SK-N-SH treated with all-trans-retinoic acid at 6 μM for 48 hours (cell line): ENCODE results near the gene PTCD1.

Source experiments
- ATAC-seq: fragments of 200-7000 bp; cut with Tn5 transposase; 3 replicates; pipeline ENCODE4 v1.9.1; 2020; ENCODE audit warnings: mild to moderate bottlenecking, moderate library complexity
- ARNTL ChIP-seq: fragments of 450-650 bp; formaldehyde crosslinking; IDR thresholded peaks from 2 replicates; pipeline ENCODE4 v1.5.0; 2020; ENCODE audit warnings: low read depth, mild to moderate bottlenecking, moderate library complexity, borderline replicate concordance
- CSDC2 ChIP-seq: fragments of 250-450 bp; sonication (Bioruptor Pico); IDR thresholded peaks from 2 replicates; pipeline ENCODE4 v1.5.0; 2020; ENCODE audit warnings: mild to moderate bottlenecking, moderate library complexity
- GLIS3 ChIP-seq: fragments of 250-450 bp; sonication (Bioruptor Pico); IDR thresholded peaks from 2 replicates; pipeline ENCODE4 v1.5.0; 2020; ENCODE audit warnings: mild to moderate bottlenecking, moderate library complexity
- ISL1 ChIP-seq: fragments of 250-450 bp; sonication (Bioruptor Pico); IDR thresholded peaks from 2 replicates; pipeline ENCODE4 v2.1.2; 2022; ENCODE audit warnings: mild to moderate bottlenecking, moderate library complexity
- OSR1 ChIP-seq: fragments of 250-450 bp; sonication (Bioruptor Pico); IDR thresholded peaks from 2 replicates; pipeline ENCODE4 v1.8.0; 2022; ENCODE audit warnings: moderate library complexity, mild to moderate bottlenecking, inconsistent platforms
- RARB ChIP-seq: fragments of 250-450 bp; sonication (Bioruptor Pico); IDR thresholded peaks from 2 replicates; pipeline ENCODE4 v1.8.0; 2021; ENCODE audit warnings: mild to moderate bottlenecking, moderate library complexity
- SNAI2 ChIP-seq: fragments of 250-450 bp; sonication (Bioruptor Pico); IDR thresholded peaks from 2 replicates; pipeline ENCODE4 v1.5.0; 2020; ENCODE audit warnings: mild to moderate bottlenecking, moderate library complexity
- TCF4 ChIP-seq: fragments of 250-450 bp; sonication (Bioruptor Pico); IDR thresholded peaks from 2 replicates; pipeline ENCODE4 v1.8.0; 2021; ENCODE audit warnings: mild to moderate bottlenecking, moderate library complexity, borderline replicate concordance
- TOX ChIP-seq: fragments of 250-450 bp; sonication (Bioruptor Pico); IDR thresholded peaks from 2 replicates; pipeline ENCODE4 v1.8.0; 2021; ENCODE audit warnings: mild to moderate bottlenecking, moderate library complexity, borderline replicate concordance
- ZNF70 ChIP-seq: fragments of 450-650 bp; formaldehyde crosslinking; IDR thresholded peaks from 2 replicates; pipeline ENCODE4 v1.5.0; 2020; ENCODE audit warnings: mild to moderate bottlenecking, moderate library complexity
- TF ChIP-seq, protein P1 (sequence below): fragments of 250-450 bp; sonication (Bioruptor Pico); IDR thresholded peaks from 2 replicates; pipeline ENCODE4 v1.8.0; 2021; ENCODE audit warnings: low read depth, mild to moderate bottlenecking, moderate library complexity, borderline replicate concordance

Gene PTCD1

GRCh38 chr7:99372275-99373090, 66.1 kb downstream of the PTCD1 start:
- no peak for TF ChIP-seq ARNTL (CRISPR knock-in tag)
- TF ChIP-seq, all 23 proteins: peak for 0
- no peak for ATAC-seq

DNA sequence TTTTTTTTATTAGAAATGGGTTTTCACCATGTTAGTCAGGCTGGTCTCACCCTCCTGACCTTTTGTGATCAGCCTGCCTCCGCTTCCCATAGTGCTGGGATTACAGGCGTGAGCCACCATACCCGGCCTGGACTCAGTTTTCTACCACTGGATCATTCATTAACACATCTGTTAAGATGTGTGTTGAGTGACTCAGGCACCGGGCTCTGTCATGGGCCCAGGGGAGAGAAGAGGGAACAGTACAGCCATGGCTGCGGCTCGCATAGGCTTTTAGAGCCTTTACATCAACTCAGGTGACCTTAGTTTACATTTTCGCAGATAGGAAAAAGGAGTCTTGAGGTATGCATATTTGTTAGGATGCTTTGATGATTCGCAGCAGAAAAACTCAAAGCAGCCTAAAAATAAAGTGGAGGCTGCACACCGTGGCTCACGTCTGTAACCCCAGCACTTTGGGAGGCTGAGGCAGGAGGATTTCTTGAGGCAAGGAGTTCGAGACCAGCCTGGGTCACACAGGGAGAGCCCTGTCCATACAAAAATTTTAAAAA, 67.2 kb downstream of the PTCD1 start:
- TF ChIP-seq ISL1: no peak
- TF ChIP-seq, all 23 proteins: peak for 0
- no peak for ATAC-seq

DNA sequence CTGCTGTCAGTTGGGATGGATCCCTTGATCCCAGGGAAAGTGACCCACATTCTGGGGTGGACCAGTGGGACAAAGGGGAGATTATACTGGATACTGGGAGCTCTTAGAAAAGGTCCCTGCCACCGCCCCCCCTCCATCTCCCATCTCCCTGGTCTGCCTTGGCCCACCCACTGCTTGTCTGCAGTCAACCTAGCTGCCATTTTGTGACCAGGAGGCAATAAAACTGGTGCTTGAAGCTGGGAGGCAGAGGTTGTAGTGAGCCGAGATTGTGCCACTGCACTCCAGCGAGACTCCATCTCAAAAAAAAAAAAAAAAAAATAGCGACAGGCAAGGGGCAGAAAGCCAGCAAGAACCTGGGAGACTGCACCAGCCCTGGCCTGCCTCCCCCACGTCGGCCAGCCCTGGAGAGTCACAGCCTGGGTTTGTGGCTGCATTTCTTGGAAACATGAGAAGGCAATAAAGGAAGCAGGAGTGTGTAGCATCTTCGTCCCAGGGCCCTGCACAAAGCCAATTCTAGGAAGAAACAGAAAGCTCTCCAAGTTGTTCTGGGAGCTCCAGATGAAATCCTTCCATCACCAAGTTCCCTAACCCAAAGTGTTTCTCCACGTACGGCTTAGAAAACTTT, 68.7 kb downstream of the PTCD1 start:
- peak; percentile 15 for ATAC-seq

DNA sequence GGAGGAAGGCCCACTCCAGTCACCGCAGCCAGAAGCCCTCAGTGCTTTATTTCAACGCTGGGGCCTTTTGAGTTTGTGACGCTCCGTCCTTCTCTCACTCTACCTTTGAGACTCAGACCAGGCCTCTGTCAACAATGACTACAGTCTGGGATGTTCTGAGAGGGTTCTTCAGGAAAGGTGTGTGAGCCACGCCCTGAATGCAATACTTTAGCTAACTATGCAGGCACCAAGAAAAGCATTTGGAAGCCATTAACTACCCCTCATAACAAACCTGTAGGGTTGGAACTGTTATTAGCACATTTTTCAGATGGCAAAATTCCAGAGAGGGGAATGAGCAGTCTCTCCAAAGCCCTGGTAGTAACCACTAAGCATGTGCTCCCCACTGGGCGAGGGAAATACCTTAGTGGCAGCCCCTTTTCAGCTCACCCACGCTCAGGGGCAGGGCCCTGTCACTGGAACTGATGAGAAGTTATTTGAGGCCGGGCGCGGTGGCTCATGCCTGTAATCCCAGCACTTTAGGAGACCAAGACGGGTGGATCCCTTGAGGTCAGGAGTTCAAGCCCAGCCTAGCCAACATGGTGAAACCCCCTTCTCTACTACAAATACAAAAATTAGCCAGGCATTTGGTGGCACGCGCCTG, 69.7 kb downstream of the PTCD1 start:
- TF ChIP-seq ZNF70 (CRISPR knock-in tag) (peak; percentile 65), OSR1 (CRISPR knock-in tag) (no peak)
- ATAC-seq: no peak

More for the DNA sequence above, 68.7 kb downstream of the PTCD1 start:
- no peak for TF ChIP-seq RARB (CRISPR knock-in tag)
- TF ChIP-seq, protein P1, sequence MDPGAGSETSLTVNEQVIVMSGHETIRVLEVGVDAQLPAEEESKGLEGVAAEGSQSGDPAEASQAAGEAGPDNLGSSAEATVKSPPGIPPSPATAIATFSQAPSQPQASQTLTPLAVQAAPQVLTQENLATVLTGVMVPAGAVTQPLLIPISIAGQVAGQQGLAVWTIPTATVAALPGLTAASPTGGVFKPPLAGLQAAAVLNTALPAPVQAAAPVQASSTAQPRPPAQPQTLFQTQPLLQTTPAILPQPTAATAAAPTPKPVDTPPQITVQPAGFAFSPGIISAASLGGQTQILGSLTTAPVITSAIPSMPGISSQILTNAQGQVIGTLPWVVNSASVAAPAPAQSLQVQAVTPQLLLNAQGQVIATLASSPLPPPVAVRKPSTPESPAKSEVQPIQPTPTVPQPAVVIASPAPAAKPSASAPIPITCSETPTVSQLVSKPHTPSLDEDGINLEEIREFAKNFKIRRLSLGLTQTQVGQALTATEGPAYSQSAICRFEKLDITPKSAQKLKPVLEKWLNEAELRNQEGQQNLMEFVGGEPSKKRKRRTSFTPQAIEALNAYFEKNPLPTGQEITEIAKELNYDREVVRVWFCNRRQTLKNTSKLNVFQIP (CRISPR knock-in tag): no peak
- TF ChIP-seq TCF4 (CRISPR knock-in tag): no peak
- TF ChIP-seq GLIS3 (CRISPR knock-in tag): no peak
- no peak for TF ChIP-seq CSDC2
- TF ChIP-seq TOX (CRISPR knock-in tag): no peak
- TF ChIP-seq OSR1 (CRISPR knock-in tag): no peak
- no peak for TF ChIP-seq SNAI2
